ENCODE results near the gene DHCR7.

Gene DHCR7

GRCh38 chr11:71391796-71392195 is 56.4 kb downstream of the DHCR7 start:
- no peak overlapping the region for H2AFZ ChIP-seq (ENCODE audit: low read length)
- TF ChIP-seq CTCF (conservative IDR thresholded peaks at IDR 0.05; ENCODE audit: low read length) (no peak), EZH2phosphoT487 (IDR thresholded peaks at IDR 0.05; ENCODE audit: borderline replicate concordance) (no peak)
- H3K9me3 ChIP-seq (ENCODE audit: insufficient read depth, low read depth, low read length): peaks cover 10% of the 10 kb centered on the region; the same call in 1 of the 2 replicates
- H3K4me1 ChIP-seq (ENCODE audit: insufficient read depth, low read length, poor library complexity, severe bottlenecking): no peaks in the 10 kb centered on the region
- no peaks in the 10 kb centered on the region for H3K36me3 ChIP-seq (ENCODE audit: insufficient read depth, low read length)
- no peaks in the 10 kb centered on the region for H3K79me2 ChIP-seq (ENCODE audit: insufficient read depth, low read length)
- no peaks in the 10 kb centered on the region for H4K20me1 ChIP-seq (ENCODE audit: insufficient read depth, low read length, poor library complexity, severe bottlenecking)
- H3K27me3 ChIP-seq (ENCODE audit: insufficient read depth, low read length, poor library complexity, severe bottlenecking): no peaks in the 10 kb centered on the region
- H3K4me2 ChIP-seq (ENCODE audit: low read depth, low read length, poor library complexity, severe bottlenecking): no peak overlapping the region
- H3K9ac ChIP-seq (ENCODE audit: low read depth, low read length, poor library complexity, severe bottlenecking): no peak overlapping the region
- no peaks in the 10 kb centered on the region for H3F3A ChIP-seq (ENCODE audit: low read depth)
- H3K4me3 ChIP-seq (ENCODE audit: low read length, poor library complexity, severe bottlenecking): no peak overlapping the region
- H3K9me2 ChIP-seq (replicated peaks; ENCODE audit: low read depth, low read length): no peaks in the 10 kb centered on the region

GRCh38 chr11:71391352-71391751 is 56.8 kb downstream of the DHCR7 start:
- H3K9me3 ChIP-seq (ENCODE audit: insufficient read depth, low read depth, low read length): peaks cover 7% of the 10 kb centered on the region; the same call in 1 of the 2 replicates
- H3K9ac ChIP-seq (ENCODE audit: low read depth, low read length, poor library complexity, severe bottlenecking): no peak overlapping the region
- H3K4me1 ChIP-seq (ENCODE audit: insufficient read depth, low read length, poor library complexity, severe bottlenecking): no peaks in the 10 kb centered on the region
- H3K9me2 ChIP-seq (replicated peaks; ENCODE audit: low read depth, low read length): no peaks in the 10 kb centered on the region
- H3F3A ChIP-seq (ENCODE audit: low read depth): no peaks in the 10 kb centered on the region
- H4K20me1 ChIP-seq (ENCODE audit: insufficient read depth, low read length, poor library complexity, severe bottlenecking): no peaks in the 10 kb centered on the region
- H2AFZ ChIP-seq (ENCODE audit: low read length): no peak overlapping the region
- no peak overlapping the region for H3K4me2 ChIP-seq (ENCODE audit: low read depth, low read length, poor library complexity, severe bottlenecking)
- H3K4me3 ChIP-seq (ENCODE audit: low read length, poor library complexity, severe bottlenecking): no peak overlapping the region
- no peaks in the 10 kb centered on the region for H3K36me3 ChIP-seq (ENCODE audit: insufficient read depth, low read length)
- no peaks in the 10 kb centered on the region for H3K79me2 ChIP-seq (ENCODE audit: insufficient read depth, low read length)
- TF ChIP-seq CTCF (conservative IDR thresholded peaks at IDR 0.05; ENCODE audit: low read length): no peak
- TF ChIP-seq EZH2phosphoT487 (IDR thresholded peaks at IDR 0.05; ENCODE audit: borderline replicate concordance): no peak
- H3K27me3 ChIP-seq (ENCODE audit: insufficient read depth, low read length, poor library complexity, severe bottlenecking): no peaks in the 10 kb centered on the region

GRCh38 chr11:71388637-71389235 is 59.5 kb downstream of the DHCR7 start:
- TF ChIP-seq EZH2phosphoT487 (IDR thresholded peaks at IDR 0.05; ENCODE audit: borderline replicate concordance) (no peak), CTCF (conservative IDR thresholded peaks at IDR 0.05; ENCODE audit: low read length) (no peak)
- Histone ChIP-seq H3K9ac (ENCODE audit: low read depth, low read length, poor library complexity, severe bottlenecking) (no peak overlapping the region), H3K27me3 (ENCODE audit: insufficient read depth, low read length, poor library complexity, severe bottlenecking) (no peaks in the 10 kb centered on the region), H3K36me3 (ENCODE audit: insufficient read depth, low read length) (no peaks in the 10 kb centered on the region), H3K4me1 (ENCODE audit: insufficient read depth, low read length, poor library complexity, severe bottlenecking) (no peaks in the 10 kb centered on the region), H2AFZ (ENCODE audit: low read length) (no peak overlapping the region), H3K79me2 (ENCODE audit: insufficient read depth, low read length) (no peaks in the 10 kb centered on the region), H3K4me2 (ENCODE audit: low read depth, low read length, poor library complexity, severe bottlenecking) (no peak overlapping the region), H3K9me2 (replicated peaks; ENCODE audit: low read depth, low read length) (no peaks in the 10 kb centered on the region), H3K9me3 (ENCODE audit: insufficient read depth, low read depth, low read length) (peaks cover 3% of the 10 kb centered on the region; the same call in 1 of the 2 replicates), H3F3A (ENCODE audit: low read depth) (no peaks in the 10 kb centered on the region), H3K4me3 (ENCODE audit: low read length, poor library complexity, severe bottlenecking) (no peak overlapping the region), H4K20me1 (ENCODE audit: insufficient read depth, low read length, poor library complexity, severe bottlenecking) (no peaks in the 10 kb centered on the region)

All from Loucy (cell line).